ENCODE measurements around the gene PBX3.

The PBX3 gene

GRCh38 chr9:125909459-125909858 is 162.3 kb downstream of the PBX3 start:
- no peak for DNase-seq

GRCh38 chr9:125910286-125910685 is 163.1 kb downstream of the PBX3 start:
- DNase-seq = no peak

DNA sequence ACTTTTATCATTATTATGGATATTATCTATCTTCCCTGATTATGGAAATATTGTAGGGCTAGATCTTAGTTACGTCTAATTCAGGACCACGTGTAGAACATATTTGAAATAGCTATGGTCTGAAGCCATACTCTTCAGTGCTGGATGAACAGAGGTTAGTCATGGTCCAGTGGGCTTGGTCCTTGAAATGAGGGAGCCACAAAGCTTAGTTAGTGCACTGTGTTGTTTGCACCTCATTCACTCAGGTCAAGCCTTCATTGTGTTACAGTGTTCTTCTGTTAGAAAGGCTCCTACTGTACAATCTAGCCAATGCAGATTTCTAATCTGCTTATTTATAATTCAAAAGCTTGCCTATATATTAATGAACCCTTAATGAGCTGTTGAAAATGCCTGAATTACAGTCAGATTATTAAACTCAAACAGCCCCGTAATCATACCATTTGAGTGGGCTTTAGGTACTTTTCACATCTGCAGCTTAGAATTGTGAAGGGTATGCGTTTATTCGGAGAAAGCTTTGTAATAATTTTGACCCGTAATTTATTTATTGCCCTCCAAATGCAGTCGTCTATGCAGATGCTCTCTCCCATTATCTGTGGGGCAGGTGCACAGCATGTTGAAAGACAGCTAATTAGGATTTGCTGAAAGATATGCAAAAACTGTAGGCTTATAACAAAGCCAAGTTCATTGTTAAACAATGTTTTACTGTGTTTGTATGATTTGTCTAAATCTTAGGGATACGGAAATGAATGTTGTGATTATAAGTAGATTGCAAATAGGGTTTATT is 164.9 kb downstream of the PBX3 start:
- no peak for DNase-seq

DNA sequence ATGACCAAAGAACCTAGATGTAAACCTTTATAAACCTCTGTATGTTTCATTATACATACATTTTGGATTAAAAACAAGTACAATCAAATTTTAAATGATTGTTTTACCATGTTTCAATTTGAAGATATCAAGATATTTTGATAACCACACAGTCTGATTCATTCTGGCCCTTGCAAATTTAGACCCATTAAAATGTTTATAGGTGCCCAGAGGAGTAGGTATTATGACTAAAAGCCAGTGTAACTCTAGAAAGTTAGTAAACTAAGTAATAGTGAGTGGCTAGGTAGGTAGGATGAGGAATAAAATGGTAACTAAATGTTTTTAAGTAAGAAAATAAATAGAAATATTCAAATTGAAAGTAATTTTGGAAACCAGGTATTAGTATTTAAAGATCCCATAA is 165.5 kb downstream of the PBX3 start:
- no peak for DNase-seq

DNA sequence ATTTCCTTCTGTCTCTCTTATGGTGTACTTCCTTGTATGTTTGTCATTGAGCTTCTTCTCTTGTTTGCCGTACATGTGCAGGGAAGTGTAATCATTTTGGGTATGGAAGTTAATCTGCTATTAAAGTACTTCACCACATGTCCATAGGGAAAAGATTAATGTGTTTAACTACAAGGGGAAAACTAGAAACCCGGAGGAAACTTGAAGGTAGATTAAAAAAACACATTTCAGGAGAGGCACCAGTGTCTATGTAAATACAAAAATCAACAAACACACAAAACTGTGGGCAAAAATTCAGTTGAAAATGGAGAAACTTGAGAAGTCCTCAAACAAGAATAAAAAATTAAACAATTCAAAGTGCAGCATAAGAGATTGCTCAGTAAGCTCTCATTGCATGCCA is 166.4 kb downstream of the PBX3 start:
- DNase-seq = no peak

GRCh38 chr9:125914411-125914810 is 167.2 kb downstream of the PBX3 start:
- no peak for DNase-seq

- no peak for DNase-seq
Measured at GRCh38 chr9:125915606-125916005, 168.4 kb downstream of the PBX3 start.

DNA sequence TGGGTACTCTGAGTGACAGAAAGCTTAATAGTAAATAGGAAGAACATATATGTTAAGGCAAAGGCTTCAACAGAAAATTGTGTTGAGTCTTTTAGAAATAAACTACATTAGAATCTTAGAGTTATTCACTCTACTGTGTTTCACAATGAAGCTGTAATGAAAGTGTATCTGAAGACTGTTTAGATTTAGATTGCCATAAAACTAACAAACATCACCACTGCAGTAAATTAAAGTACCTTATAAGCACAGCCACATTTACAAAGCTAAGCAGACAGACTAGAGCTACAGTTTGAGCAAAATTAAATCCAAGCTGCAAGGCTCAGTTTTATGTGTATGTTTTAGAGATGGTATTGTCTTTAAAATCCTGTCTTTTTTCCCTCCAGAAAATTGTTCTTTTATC is 172.4 kb downstream of the PBX3 start:
- no peak for DNase-seq

- DNase-seq = no peak
Measured at GRCh38 chr9:125920402-125920801, 173.2 kb downstream of the PBX3 start.

DNA sequence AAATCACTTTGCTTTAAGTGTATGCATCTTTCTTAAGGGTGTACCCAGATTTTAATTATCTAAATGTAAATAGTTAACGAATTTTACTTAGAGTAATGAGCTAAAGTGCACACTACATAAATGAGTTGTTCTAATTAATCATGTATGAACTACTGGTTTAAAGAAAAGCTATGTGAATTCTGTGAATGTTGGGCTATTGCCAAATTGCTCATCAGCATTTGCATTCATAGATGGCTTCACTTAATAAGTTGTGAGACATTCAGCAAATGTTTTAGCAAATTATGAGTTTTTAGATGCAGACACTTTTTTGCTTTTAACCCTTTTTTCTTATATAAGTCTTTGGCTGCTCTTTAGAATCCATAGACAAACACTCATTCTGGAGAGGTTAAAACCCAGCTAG is 175.7 kb downstream of the PBX3 start:
- DNase-seq = no peak

DNA sequence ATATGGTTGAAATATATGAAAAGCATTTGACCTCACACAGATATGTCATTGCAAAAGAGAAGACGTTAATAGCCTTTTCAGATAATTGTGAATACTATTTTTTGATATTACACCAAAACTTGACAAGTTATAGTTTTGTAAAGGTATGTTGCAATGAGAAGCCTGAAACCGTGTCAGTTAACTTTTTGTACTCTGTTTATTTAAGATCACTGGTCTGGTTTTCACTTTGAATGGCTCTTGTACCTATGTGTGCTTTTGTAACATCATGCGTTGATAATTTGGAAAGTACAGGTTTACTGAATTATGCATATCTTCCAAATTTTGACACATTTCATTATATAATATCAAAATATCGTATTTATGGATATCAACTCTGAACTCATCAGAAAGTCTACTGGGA is 177.2 kb downstream of the PBX3 start:
- no peak for DNase-seq

DNA sequence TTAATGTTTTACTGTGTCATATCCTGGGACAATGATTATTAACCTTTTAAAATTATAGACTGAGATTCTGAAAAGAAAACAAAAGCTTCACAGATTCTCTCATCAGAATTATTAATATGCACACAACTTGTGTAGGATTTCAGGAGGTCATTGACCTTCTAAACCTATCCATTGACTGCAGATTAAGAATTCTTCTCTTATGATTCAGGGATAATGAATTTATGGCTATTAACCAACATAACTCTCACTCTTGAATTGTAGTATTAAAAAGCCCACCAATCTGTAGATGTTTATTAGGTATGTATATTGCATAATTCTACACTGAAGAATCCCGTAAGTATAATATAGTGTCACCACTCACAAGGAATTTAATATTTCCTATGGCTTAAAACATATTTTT is 179.8 kb downstream of the PBX3 start:
- no peak for DNase-seq

DNA sequence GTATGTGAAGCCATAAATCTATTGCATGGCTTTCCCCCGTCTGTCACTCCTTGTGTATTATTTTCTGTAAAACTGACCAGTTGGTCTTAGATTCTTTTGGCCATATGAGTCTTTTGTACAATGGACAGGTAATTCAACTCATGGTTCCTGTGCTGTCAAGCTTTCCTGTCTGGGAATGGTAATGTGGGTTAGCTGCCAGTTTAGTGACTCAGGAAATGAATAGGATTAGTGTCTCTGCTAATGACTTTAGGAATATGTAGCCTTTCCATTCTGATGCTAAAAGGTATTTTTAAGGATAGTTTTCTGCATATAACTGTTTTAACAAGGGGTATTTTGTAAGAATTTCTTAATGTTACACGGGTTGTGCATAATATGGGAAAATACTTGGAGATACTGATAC is 182.7 kb downstream of the PBX3 start:
- no peak for DNase-seq

DNA sequence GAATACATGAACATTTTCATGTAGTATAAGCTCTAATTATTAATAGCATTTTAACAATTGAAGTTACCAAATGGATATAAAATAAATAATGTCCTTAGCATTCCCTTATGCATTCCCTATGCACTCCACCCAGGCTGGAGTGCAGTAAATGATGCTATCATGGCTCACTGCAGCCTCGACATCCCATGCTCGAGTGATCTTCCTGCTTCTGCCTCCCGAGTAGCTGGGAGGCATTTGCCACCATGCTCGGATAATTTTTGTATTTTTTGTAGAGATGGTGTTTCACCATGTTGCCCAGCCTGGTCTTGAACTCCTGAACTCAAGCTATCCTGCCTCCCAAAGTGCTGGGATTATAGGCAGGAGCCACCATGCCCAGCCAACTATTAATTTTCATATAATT is 184.0 kb downstream of the PBX3 start:
- DNase-seq = no peak

- no peak for DNase-seq
Measured at GRCh38 chr9:125932012-125932411, 184.8 kb downstream of the PBX3 start.

GRCh38 chr9:125932746-125933455 is 185.7 kb downstream of the PBX3 start:
- no peak for DNase-seq

DNA sequence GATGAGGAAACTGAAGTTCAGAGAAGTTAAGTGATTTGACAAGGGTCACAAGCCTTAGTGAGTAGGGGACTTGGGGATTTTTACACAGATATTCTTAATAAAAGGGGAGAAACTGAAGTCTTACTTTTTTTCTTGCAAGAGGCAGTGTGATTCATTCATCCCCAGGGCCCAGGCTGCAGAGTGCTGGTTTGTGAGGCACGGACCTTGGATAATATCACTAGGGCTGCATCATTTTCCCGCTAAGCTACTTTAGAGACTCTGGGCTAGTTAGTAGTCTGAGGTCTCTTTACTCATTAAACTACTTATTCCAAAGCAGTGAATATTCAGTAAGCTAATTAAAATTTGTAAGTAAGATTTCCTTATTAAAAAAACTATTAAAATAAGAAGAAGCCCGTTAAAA is 195.0 kb downstream of the PBX3 start:
- DNase-seq = no peak

DNA sequence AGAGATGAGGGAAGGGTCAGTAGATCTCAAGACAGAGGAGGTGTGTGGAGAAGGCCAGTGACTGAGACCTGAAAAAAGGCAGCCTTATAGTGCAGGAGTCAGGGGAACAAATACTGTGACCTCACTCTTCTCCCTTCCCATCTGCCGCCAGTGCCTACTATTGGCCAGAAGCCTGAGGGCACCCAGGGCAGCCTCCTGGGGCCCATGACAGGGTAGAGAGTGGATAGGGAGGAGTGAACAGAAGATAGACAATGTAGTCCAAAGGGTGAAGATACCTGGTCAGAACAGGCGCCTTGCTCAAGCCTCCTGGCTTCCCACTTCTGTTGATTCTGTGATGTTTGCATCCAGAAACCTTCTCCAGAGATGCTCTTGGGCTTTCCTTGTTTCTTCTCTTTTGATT is 196.7 kb downstream of the PBX3 start:
- no peak for DNase-seq

DNA sequence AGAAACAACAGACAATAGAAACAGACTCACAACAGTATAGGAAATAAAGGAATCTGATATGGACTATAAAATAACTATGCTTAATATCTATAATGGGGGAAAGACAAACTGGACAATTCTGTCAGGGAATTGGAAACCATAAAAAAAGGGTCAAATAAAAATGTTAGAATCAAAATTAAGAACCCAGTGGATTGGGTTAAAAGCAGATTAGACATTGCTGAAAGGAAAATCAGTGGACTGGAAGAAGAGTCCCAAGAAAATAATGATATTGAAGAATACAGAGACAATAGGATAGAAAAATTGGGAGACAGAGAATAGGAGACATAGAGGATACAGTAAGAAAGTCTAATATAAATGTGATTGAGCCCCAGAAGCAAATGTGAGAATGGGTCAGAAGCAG is 199.2 kb downstream of the PBX3 start:
- no peak for DNase-seq

DNA sequence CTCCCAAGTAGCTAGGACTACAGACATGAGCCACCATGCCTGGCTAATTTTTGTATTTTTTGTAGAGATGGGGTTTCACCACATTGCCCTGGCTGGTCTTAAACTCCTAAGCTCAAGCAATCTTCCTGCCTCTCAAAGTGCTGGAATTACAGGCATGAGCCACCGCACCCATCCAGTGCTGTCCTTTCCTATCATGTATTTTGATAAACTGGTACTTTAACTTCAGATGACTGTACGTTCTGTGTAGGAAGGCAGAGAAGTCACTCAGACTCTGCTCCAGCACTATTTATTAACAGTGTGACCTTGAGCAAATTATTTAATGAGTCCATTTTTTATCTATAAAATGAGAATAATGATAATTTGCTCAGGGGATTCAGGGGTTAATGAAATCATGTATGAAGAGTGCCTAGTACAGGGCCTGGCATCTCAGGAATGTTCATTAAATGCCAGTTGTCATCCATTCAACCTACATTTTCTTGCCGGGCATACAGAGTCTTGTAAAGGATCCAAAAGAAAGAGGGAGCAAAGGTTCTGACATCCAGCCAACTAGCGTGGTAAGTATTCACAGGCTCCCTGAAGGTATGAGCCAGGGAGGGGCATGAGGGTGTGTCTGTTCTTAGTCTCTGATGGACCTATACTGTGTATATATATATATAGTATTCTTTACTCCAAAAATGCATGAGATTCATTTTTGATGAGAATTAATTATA is 201.9 kb downstream of the PBX3 start:
- DNase-seq = no peak

DNA sequence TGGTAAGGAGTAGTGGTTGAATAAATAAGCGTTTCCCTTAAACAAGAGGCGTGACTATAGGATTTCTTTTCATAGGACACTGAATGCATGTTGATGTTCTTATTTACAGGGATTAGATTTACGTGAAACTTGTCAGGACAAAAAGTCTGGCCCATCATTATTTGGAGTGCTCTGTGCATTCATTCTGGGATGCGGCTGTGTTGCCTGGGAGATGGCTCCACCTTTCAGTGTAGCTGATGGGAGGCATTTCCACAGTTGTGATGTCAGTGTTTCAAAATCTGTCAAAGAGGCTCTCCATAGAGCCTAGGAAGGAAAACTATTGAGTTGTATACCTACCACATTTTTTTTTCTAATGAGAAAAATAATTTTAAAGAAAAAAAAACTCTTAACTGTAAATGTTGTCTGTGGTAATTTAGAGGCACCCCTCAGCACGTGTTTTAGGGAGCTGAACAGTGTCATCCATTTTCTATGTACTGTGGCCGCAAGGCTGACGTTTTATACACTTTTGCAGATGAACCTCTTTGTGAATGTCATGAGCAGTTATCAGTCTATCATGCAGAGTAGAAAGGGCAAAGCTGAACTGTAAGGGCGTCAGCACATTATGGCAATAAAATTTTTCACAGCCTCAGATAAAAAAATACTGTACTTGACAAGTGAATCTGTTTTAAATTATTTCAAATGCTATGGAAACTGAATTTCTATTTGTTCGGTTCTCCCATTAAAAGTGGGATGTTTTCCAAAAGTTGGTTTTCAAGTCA is 202.7 kb downstream of the PBX3 start:
- no peak for DNase-seq

GRCh38 chr9:125950880-125951471 is 203.8 kb downstream of the PBX3 start:
- no peak for DNase-seq

All from CD4-positive, alpha-beta T cell treated with Interleukin-21 for 1 hour (primary cell).